PFSK-1 (cell line): ENCODE measurements around the gene KCNIP4.

Source experiments
- FOXP2 ChIP-seq: optimal IDR thresholded peaks from 2 replicates; pipeline ENCODE3; 2011; ENCODE audit warnings: borderline replicate concordance, control low read depth, inconsistent platforms; ENCODE audit not compliant: insufficient read depth; ENCODE audit errors: extremely low read length, extremely low read depth
- POLR2AphosphoS5 ChIP-seq: IDR thresholded peaks from 2 replicates; pipeline ENCODE4 v1.6.1; 2012; ENCODE audit warnings: low read depth, mild to moderate bottlenecking, control low read depth, low read length, moderate library complexity
- REST ChIP-seq, 2 experiments: IDR thresholded peaks; 2 replicates each; pipeline versions ENCODE4 v1.6.1 to v1.8.0; 2011 to 2012; ENCODE audit warnings: low read depth in 2 of 2, low read length in 2 of 2, control low read depth in 1 of 2, inconsistent platforms in 1 of 2, mild to moderate bottlenecking in 1 of 2, moderate library complexity in 1 of 2; ENCODE audit not compliant: insufficient read depth in 1 of 2
- SIN3A ChIP-seq: IDR thresholded peaks from 2 replicates; pipeline ENCODE4 v1.6.1; 2012; ENCODE audit warnings: mild to moderate bottlenecking, low read length, moderate library complexity, borderline replicate concordance; ENCODE audit not compliant: insufficient read depth
- TAF1 ChIP-seq: IDR thresholded peaks from 2 replicates; pipeline ENCODE4 v1.6.1; 2012; ENCODE audit warnings: low read length, control low read depth, borderline replicate concordance; ENCODE audit not compliant: insufficient read depth

Gene KCNIP4

GRCh38 chr4:21765810-21766407 lies 182.7 kb downstream of the KCNIP4 start:
- TF ChIP-seq TAF1 (no peak), FOXP2 (no peak)

GRCh38 chr4:21763855-21764254 lies 184.7 kb downstream of the KCNIP4 start:
- TF ChIP-seq POLR2AphosphoS5 (no peak), FOXP2 (no peak), SIN3A (no peak), REST (IDR thresholded peaks at IDR 0.05; ENCODE audit: insufficient read depth in 1 of 2, low read depth in 2 of 2, low read length in 2 of 2) (no peak), TAF1 (no peak)

GRCh38 chr4:21757248-21757647 lies 191.3 kb downstream of the KCNIP4 start:
- no peak for TF ChIP-seq SIN3A
- TF ChIP-seq POLR2AphosphoS5 = no peak
- TF ChIP-seq REST (IDR thresholded peaks at IDR 0.05; ENCODE audit: insufficient read depth in 1 of 2, low read depth in 2 of 2, low read length in 2 of 2) = no peak
- TF ChIP-seq FOXP2 = no peak
- no peak for TF ChIP-seq TAF1

- TF ChIP-seq TAF1 (no peak), REST (IDR thresholded peaks at IDR 0.05; ENCODE audit: insufficient read depth in 1 of 2, low read depth in 2 of 2, low read length in 2 of 2) (no peak), POLR2AphosphoS5 (no peak), SIN3A (no peak), FOXP2 (no peak)
Measured at GRCh38 chr4:21753084-21753760, 195.3 kb downstream of the KCNIP4 start.

- TF ChIP-seq REST (IDR thresholded peaks at IDR 0.05; ENCODE audit: insufficient read depth in 1 of 2, low read depth in 2 of 2, low read length in 2 of 2) (no peak), FOXP2 (no peak), TAF1 (no peak), POLR2AphosphoS5 (no peak), SIN3A (no peak)
Measured at GRCh38 chr4:21752616-21753015, 196.0 kb downstream of the KCNIP4 start.
